T-helper 1 cell treated with Interleukin-12 subunit alpha and Interleukin-12 subunit beta and Interleukin-4 antibody, amounts not matched to agents 30 μg/mL and 1 μg/mL, for 36 hours (primary cell): ENCODE data around the gene WNK1.
"Not testable (repeated sequence)": the region's sequence is repeated elsewhere in the genome, so short reads cannot be mapped to it uniquely, and the experiment has no call there.

Source experiments
- H3K27ac Mint-ChIP-seq: one replicate; pipeline ENCODE4 v1.8.0; 2021; ENCODE audit warnings: mild to moderate bottlenecking, mixed read lengths
- H3K27me3 Mint-ChIP-seq: one replicate; pipeline ENCODE4 v1.8.0; 2021; ENCODE audit warnings: low read depth, mixed read lengths
- H3K36me3 Mint-ChIP-seq: one replicate; pipeline ENCODE4 v1.8.0; 2021; ENCODE audit warnings: low read depth, mixed read lengths
- H3K4me1 Mint-ChIP-seq: one replicate; pipeline ENCODE4 v1.8.0; 2021; ENCODE audit warnings: low read depth, mixed read lengths
- H3K4me3 Mint-ChIP-seq: one replicate; pipeline ENCODE4 v1.8.0; 2021; ENCODE audit warnings: mild to moderate bottlenecking, moderate library complexity, mixed read lengths
- H3K9me3 Mint-ChIP-seq: one replicate; pipeline ENCODE4 v1.8.0; 2021; ENCODE audit warnings: mixed read lengths

WNK1 gene

GRCh38 chr12:837548-837947 is 85.2 kb downstream of the WNK1 start:
- Mint-ChIP-seq H3K27ac (no peak overlapping the region), H3K27me3 (no peaks in the 10 kb centered on the region), H3K36me3 (peaks cover 17% of the 10 kb centered on the region), H3K4me1 (peaks cover 5% of the 10 kb centered on the region), H3K9me3 (no peaks in the 10 kb centered on the region), H3K4me3 (no peak overlapping the region)

- H3K36me3 Mint-ChIP-seq: peaks cover 15% of the 10 kb centered on the region
- H3K4me3 Mint-ChIP-seq: no peak overlapping the region
- no peaks in the 10 kb centered on the region for H3K27me3 Mint-ChIP-seq
- H3K4me1 Mint-ChIP-seq: peaks cover 21% of the 10 kb centered on the region
- no peak overlapping the region for H3K27ac Mint-ChIP-seq
- no peaks in the 10 kb centered on the region for H3K9me3 Mint-ChIP-seq
Observed at GRCh38 chr12:843609-844008, 91.2 kb downstream of the WNK1 start.

- no peak overlapping the region for H3K27ac Mint-ChIP-seq
- H3K9me3 Mint-ChIP-seq: peaks cover 6% of the 10 kb centered on the region
- H3K4me3 Mint-ChIP-seq: no peak overlapping the region
- peaks cover 27% of the 10 kb centered on the region for H3K4me1 Mint-ChIP-seq
- H3K27me3 Mint-ChIP-seq: no peaks in the 10 kb centered on the region
- H3K36me3 Mint-ChIP-seq: peaks cover 15% of the 10 kb centered on the region
Observed at GRCh38 chr12:846421-846820, 94.0 kb downstream of the WNK1 start.

GRCh38 chr12:848173-848865 is 95.9 kb downstream of the WNK1 start:
- H3K4me1 Mint-ChIP-seq: peaks cover 29% of the 10 kb centered on the region

GRCh38 chr12:848882-849527 is 96.6 kb downstream of the WNK1 start:
- Mint-ChIP-seq H3K27me3 (no peaks in the 10 kb centered on the region), H3K27ac (no peak overlapping the region), H3K4me3 (no peak overlapping the region), H3K9me3 (peaks cover 6% of the 10 kb centered on the region), H3K36me3 (peaks cover 13% of the 10 kb centered on the region), H3K4me1 (peaks cover 29% of the 10 kb centered on the region)

More at GRCh38 chr12:848173-848865, 95.9 kb downstream of the WNK1 start:
- H3K4me3 Mint-ChIP-seq: no peak overlapping the region
- H3K27me3 Mint-ChIP-seq: no peaks in the 10 kb centered on the region
- H3K36me3 Mint-ChIP-seq: peaks cover 13% of the 10 kb centered on the region
- H3K27ac Mint-ChIP-seq: no peak overlapping the region
- peaks cover 6% of the 10 kb centered on the region for H3K9me3 Mint-ChIP-seq

GRCh38 chr12:849733-850437 is 97.5 kb downstream of the WNK1 start:
- not testable (repeated sequence) for H3K27me3 Mint-ChIP-seq, H3K4me3 Mint-ChIP-seq, H3K27ac Mint-ChIP-seq, H3K9me3 Mint-ChIP-seq
- peaks cover 27% of the 10 kb centered on the region for H3K4me1 Mint-ChIP-seq
- H3K36me3 Mint-ChIP-seq: peaks cover 13% of the 10 kb centered on the region

- H3K36me3 Mint-ChIP-seq: peaks cover 13% of the 10 kb centered on the region
- H3K27ac Mint-ChIP-seq: no peak overlapping the region
- H3K4me3 Mint-ChIP-seq: no peak overlapping the region
- H3K9me3 Mint-ChIP-seq: peaks cover 6% of the 10 kb centered on the region
- peaks cover 22% of the 10 kb centered on the region for H3K4me1 Mint-ChIP-seq
- no peaks in the 10 kb centered on the region for H3K27me3 Mint-ChIP-seq
Observed at GRCh38 chr12:851343-851742, 99.0 kb downstream of the WNK1 start.

GRCh38 chr12:851913-852312 is 99.5 kb downstream of the WNK1 start:
- Mint-ChIP-seq H3K27ac (no peak overlapping the region), H3K36me3 (peaks cover 17% of the 10 kb centered on the region), H3K9me3 (peaks cover 6% of the 10 kb centered on the region), H3K27me3 (no peaks in the 10 kb centered on the region), H3K4me3 (no peak overlapping the region), H3K4me1 (peaks cover 22% of the 10 kb centered on the region)

- H3K4me1 Mint-ChIP-seq: peaks cover 23% of the 10 kb centered on the region
- peaks cover 23% of the 10 kb centered on the region for H3K36me3 Mint-ChIP-seq
- no peak overlapping the region for H3K27ac Mint-ChIP-seq
- H3K9me3 Mint-ChIP-seq: peaks cover 6% of the 10 kb centered on the region
- H3K27me3 Mint-ChIP-seq: no peaks in the 10 kb centered on the region
- no peak overlapping the region for H3K4me3 Mint-ChIP-seq
Observed at GRCh38 chr12:852864-853263, 100.5 kb downstream of the WNK1 start.

GRCh38 chr12:857611-858010 is 105.2 kb downstream of the WNK1 start:
- Mint-ChIP-seq H3K9me3 (no peaks in the 10 kb centered on the region), H3K4me1 (peaks cover 9% of the 10 kb centered on the region), H3K27ac (no peak overlapping the region), H3K27me3 (no peaks in the 10 kb centered on the region), H3K4me3 (no peak overlapping the region), H3K36me3 (peaks cover 34% of the 10 kb centered on the region)

GRCh38 chr12:862303-862911 is 110.0 kb downstream of the WNK1 start:
- Mint-ChIP-seq H3K27me3 (no peaks in the 10 kb centered on the region), H3K9me3 (no peaks in the 10 kb centered on the region), H3K4me1 (peaks cover 5% of the 10 kb centered on the region), H3K36me3 (peaks cover 43% of the 10 kb centered on the region), H3K4me3 (no peak overlapping the region), H3K27ac (no peak overlapping the region)

GRCh38 chr12:863285-863684 is 110.9 kb downstream of the WNK1 start:
- H3K36me3 Mint-ChIP-seq: peaks cover 43% of the 10 kb centered on the region
- no peak overlapping the region for H3K27ac Mint-ChIP-seq
- H3K4me3 Mint-ChIP-seq: no peak overlapping the region
- H3K27me3 Mint-ChIP-seq: no peaks in the 10 kb centered on the region
- H3K4me1 Mint-ChIP-seq: peaks cover 5% of the 10 kb centered on the region
- no peaks in the 10 kb centered on the region for H3K9me3 Mint-ChIP-seq

GRCh38 chr12:865614-866013 is 113.2 kb downstream of the WNK1 start:
- Mint-ChIP-seq H3K36me3 (peaks cover 41% of the 10 kb centered on the region), H3K27me3 (no peaks in the 10 kb centered on the region), H3K4me3 (no peak overlapping the region), H3K27ac (no peak overlapping the region), H3K4me1 (peaks cover 3% of the 10 kb centered on the region), H3K9me3 (no peaks in the 10 kb centered on the region)

- Mint-ChIP-seq H3K27me3 (no peaks in the 10 kb centered on the region), H3K9me3 (no peaks in the 10 kb centered on the region), H3K4me1 (peaks cover 5% of the 10 kb centered on the region), H3K36me3 (peaks cover 34% of the 10 kb centered on the region), H3K4me3 (no peak overlapping the region), H3K27ac (no peak overlapping the region)
Observed at GRCh38 chr12:867905-868304, 115.5 kb downstream of the WNK1 start.
